ENCODE data around the gene ING3.

DNA sequence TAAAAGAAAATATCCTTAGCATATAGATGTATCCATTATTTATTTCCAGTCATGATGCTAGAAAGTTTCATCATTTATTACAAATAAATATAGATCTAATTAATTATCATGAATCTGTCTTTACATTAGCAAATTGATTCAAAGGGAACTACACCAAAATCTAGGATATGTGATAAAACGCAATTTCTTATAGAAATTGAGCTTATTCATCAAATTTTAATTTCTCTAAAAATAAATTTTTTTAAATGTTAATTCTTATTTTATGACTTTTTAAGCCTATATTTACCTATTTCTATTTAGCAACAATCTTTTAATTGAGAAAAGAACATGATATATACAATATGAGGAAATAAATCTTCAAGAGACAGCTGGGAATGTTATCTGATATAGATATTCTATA is 34.0 kb upstream of the ING3 start:
- TF ChIP-seq, protein P1, sequence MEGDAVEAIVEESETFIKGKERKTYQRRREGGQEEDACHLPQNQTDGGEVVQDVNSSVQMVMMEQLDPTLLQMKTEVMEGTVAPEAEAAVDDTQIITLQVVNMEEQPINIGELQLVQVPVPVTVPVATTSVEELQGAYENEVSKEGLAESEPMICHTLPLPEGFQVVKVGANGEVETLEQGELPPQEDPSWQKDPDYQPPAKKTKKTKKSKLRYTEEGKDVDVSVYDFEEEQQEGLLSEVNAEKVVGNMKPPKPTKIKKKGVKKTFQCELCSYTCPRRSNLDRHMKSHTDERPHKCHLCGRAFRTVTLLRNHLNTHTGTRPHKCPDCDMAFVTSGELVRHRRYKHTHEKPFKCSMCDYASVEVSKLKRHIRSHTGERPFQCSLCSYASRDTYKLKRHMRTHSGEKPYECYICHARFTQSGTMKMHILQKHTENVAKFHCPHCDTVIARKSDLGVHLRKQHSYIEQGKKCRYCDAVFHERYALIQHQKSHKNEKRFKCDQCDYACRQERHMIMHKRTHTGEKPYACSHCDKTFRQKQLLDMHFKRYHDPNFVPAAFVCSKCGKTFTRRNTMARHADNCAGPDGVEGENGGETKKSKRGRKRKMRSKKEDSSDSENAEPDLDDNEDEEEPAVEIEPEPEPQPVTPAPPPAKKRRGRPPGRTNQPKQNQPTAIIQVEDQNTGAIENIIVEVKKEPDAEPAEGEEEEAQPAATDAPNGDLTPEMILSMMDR (conservative IDR thresholded peaks at IDR 0.05) = no peak
- no peak for TF ChIP-seq ZFX (IDR thresholded peaks at IDR 0.05)
